Posterior cingulate gyrus (tissue), 11 donors: ENCODE data around the gene CCDC57.
A peak's percentile ranks its signal among the peaks of the same experiment; 100 is the strongest.
"Not testable (repeated sequence)": the region's sequence is repeated elsewhere in the genome, so short reads cannot be mapped to it uniquely, and the experiment has no call there.

ENCODE experiments used
- DNase-seq, 10 donors: peaks; one replicate each; pipeline versions ENCODE4 v3.0.0 to v3.0.0-alpha.2; 2020 to 2021; ENCODE audit warnings: mixed read lengths in 3 of 10
- intact Hi-C: fragments of 100-400 bp; cut with DNase I; formaldehyde crosslinking; loops from one replicate; pipeline ENCODE4 v1.15.1; 2023

Gene CCDC57

DNA sequence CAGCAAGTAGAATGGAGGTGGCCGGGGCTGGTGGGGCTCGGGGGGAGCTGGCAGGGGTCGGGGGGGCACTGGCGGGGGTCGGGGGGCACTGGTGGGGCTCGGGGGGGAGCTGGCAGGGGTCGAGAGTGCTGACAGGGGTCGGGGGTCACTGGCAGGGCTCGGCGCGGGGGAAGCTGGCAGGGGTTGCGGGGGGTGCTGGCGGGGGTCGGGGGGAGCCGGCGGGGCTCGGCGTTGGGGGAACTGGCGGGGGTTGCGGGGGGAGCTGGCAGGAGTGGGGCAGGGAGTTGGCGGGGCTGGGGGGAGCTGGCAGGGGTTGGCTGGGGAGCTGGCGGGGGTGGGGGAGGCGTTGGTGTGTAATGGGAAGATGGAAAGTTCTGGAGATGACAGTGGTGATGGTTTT, 25.1 kb downstream of the CCDC57 start:
- intact Hi-C loops = no loop called here
- DNase-seq = peak in 2 of 10 donors; percentile 10 to 21

DNA sequence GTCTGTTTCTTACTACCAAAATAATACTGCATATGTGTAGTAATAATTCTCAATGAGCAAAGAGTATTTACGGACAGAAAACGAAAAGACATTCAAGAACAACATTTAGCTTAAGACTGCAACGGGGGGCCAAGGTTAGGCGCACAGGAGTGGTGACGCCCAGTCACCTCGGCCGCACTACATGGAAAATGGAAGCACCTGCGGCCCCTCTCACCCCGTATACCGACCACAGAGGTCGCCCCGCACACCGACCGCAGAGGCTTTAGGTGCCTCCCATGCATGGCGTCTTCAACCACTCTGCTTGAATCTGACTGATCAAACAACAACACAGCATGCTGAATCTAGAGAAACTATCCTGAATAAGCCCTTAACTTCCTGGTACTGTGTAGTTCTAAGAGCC, 26.4 kb downstream of the CCDC57 start:
- intact Hi-C loops = no loop called here
- peak in 3 of 10 donors; percentile 11 to 51 (median 35) for DNase-seq

DNA sequence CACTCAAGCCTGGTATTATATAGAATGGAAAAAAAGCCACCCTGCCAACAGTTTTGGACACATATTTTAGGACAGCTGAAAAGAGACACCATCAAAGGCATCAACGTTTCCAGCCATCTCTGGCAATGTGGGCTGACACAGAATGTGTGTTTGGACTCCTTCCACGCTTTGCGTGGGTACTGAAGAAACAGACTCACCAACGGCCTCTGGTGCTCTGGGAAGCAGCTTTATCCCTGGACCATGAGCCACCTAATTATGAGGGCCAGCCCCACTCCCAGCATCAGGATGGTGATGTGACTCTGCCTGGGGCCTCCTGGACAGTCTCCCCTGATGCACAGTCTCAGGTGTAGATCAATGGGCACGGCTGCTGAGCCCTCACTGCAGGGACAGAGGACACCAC, 27.9 kb downstream of the CCDC57 start:
- intact Hi-C loops = no loop called here
- DNase-seq = peak in 5 of 10 donors; percentile 54 to 90 (median 72)

DNA sequence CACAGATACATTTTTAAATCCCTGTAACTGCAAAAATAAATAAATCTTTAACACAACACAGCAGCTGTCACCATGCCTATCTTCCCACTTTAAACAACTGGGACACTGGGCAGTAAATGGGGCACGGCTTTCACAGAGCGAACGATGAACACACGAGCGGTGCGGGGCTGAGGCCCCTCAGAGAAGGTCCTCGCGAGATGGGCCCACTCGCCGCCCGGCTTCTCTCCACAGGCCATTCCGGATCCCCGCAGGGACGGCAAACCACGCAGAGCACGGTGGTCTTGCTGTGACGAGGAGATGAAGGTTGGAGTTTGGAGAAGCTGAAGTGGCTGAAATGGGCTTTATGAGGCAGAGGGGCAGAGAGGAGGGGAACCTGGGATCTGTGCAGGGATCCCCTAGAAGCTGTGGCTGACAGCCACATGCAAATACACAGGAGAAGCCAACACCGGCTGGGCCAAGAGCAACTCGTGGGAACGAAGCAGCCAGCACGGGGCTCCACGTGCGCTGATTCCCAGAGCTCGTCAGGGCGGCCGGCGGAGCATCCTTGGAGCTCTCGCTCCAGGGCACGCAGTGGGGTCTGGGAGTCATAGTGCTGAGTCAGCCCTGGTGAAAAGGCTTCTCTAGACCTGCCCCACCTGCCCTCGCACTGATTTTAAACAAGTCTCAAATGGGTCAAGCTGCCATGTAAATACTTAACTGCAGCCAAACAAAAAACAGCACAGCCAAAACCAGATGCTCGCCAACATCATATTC, 31.7 kb downstream of the CCDC57 start:
- DNase-seq = peak in 3 of 10 donors; percentile 73 to 77 (median 75)
- intact Hi-C loops = no loop called here

DNA sequence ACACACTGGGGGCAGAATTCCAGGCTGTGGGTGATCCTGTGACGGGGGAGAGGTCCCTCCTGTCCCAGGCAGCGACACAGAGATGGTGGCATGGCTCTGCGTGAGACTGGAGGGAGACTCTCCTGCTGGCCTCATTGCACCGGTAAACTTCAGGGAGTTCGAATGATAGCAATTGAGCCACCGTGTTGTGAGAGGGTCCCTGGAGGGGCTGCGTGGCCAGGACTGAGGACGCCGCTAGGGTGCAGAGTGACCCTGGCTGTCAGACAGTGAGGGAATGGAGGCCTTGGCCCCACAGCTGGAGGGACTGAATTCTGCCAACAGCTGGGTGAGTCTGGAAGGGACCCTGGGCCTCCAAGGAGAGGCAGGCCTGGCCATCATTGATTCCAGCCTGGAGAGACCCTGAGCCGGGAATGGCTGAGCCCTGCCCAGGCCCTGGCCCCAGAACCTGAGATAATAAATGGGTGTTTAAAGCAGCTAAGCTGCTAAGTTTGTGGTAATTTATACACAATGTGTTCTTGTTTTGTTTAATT, 32.6 kb downstream of the CCDC57 start:
- peak in 3 of 10 donors; percentile 44 to 70 (median 58) for DNase-seq
- intact Hi-C loops = no loop called here

DNA sequence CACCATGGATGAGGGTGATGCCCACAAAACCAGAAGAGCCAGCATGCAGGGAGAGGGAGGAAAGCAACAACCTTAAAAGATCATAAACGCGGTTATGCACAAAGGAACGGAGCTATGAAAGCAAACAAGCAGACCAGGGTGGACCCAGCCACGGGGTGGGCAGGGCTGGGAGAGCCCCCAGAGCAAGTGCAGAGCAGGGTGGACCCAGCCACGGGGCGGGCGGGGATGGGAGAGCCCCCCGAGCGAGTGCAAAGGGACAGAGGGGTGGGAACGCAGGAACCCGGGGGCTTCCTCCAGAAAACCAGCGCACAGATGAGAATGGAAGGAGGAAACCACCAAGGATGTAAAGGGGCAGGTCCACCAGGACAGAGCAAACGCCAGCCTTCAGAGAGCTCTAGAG, 33.2 kb downstream of the CCDC57 start:
- peak in 3 of 10 donors; percentile 12 to 14 (median 13) for DNase-seq
- intact Hi-C loops = no loop called here

DNA sequence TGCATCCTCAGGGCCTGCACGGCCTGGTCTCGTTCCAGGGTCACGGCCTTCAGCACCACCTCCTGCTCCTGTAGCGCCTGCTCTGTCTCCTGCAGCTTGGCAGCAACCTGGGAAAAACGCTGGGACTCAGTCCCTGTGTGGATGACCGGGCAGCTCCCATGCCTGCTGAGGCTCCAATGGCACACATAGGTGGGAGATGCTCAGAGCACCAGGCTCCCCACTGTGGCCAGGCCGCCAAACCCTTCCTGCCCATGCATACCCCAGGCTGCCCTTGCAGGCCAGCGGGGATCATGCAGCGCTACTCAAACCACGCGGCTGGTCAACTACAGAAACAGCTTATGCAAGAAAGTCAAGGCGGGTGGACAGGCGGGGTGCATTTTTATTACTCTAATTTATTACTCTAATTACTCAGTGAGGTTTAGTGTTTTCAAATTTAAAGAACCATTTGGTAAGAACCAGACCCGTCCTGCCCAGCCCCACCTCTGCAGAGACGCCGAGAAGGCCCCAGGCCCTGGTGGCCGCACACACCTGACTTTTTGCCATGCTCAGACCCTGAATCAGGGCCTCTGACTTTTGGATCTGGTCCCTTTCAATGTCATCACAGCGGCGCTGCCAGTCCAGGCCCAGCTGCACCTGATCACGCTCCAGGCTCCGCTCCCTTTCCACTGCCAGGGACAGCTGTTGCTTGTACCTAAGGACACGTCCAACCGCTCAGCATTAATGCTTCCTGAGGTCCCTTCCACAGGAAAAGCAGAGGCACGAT, 34.0 kb downstream of the CCDC57 start:
- DNase-seq = peak in 3 of 10 donors; percentile 44 to 76 (median 71)
- intact Hi-C loops = no loop called here

DNA sequence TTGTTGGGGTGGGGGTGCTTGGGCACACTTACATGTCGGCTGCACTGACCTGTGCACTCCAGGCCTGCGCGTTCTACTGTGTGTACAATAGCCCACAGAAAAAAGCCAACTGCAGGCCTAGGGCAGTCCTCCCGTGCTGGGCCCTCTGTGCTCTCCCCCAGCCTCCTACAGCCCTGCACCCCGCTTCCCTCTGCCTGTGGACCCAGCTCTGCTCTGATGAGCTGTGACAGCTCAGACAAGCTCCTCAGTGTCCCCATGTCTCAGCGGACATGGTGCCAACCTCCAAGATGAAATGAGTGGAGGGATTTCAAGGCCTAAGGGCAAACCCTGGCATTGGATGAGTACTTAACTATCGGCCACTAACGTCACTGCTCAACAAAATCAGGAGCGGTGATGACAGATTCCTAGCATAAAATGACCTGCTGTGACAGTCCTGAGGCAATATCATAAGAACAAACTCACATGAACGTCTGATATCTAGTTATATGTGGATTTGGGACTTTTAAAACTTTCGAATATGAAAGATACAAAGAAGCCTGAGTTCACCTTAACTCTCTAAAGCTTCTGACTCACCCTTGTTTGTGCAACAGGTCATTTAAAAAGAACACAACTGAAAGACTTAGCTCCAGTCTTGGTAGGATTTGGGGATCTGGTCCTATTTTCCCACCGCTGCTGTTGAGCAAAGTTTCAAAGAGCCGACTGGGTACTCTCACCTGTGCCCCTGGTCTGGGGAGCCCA, 34.7 kb downstream of the CCDC57 start:
- DNase-seq = peak in 2 of 10 donors; percentile 22 to 40
- intact Hi-C loops = no loop called here

DNA sequence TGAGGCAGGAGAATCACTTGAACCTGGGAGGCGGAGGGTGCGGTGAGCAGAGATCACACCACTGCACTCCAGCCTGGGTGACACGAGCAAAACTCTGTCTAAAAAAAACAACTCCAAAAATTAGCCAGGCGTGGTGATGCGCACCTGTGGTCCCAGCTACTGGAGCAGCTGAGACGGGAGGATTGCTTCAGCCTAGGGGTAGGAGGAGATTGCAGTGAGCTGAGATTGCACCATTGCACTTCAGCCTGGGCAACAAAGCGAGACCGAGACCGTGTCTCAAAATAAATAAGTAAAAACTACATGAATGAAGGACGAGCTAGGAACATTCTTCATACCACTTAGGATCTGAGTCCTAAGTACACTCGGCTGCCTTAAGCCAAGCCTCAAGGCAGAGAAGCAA, 35.4 kb downstream of the CCDC57 start:
- peak in 1 of 10 donors; percentile 41 for DNase-seq
- intact Hi-C loops = no loop called here

DNA sequence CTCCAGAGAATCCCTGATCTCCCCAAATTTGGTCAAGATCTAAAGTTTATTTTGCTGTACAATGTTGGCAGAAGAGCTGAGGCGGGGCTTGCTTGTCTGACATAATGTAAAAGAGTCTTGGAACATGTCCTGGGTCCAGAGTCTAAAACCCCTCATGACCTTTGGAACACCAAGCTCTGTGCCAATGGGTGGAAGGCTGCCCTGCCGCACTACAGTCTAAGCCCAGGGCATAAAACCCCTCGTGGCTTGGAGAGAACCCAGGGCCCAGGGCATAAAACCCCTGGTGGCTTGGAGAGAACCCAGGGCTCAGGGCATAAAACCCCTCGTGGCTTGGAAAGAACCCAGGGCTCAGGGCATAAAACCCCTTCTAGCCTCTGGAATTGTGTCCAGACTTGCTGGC, 36.7 kb downstream of the CCDC57 start:
- intact Hi-C loops = no loop called here
- peak in 3 of 10 donors; percentile 38 to 46 (median 39) for DNase-seq

DNA sequence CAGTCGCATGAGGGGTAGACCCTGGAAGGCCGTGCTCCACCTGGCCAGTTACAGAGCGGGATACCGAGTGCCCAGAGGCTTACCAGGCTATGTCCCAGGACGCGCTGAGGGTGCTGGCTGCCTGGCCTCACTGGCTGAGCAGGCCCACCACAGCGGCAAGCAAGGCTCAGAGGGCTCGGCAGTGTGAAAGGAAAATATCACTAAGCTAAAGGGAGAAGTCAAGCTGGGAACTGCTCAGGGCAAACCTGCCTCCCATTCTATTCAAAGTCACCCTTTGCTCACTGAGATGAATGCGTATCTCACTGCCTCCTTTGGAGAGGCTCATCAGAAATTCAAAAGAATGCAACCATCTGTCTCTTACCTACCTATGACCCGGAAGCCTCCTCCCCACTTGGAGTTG, 37.4 kb downstream of the CCDC57 start:
- peak in 3 of 10 donors; percentile 7 to 77 (median 67) for DNase-seq
- intact Hi-C loops = no loop called here

DNA sequence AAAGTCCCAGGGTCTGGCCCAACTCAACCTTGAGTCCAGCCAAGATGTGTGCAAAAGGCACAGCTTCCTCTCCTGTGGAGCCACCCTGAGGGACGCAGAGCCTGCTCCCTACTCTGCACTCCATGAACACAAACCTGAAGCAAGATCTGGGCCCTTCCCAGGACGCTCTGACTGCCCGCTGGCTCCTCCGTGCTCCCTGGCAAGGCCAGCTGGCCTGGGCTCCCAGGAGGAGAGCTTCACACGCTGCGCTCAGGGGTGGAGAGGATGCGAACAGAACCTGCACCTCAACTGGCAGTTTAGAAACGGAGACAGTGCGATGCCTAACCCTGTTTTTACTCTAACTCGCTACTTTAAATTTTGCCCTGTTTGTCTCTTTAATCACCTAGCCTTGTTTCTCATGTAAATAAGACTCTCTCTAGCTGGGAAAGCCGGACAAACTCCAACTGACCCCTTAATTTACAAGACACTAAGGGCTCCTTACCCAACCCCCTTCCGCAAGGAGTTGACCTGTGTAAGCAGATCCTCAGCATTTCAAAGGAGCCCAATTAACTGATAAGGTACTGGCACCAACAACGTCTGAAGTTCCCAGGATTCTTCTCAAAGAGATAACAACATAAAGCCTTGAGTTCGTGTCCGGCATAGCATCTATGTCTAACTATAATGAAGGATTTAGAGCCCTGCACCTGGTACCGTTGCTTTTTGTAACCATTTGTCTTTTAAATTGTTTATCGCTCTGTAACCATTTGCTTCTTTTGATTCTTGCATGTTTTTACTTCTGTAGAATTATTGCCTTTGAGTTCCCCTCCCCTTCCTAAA, 38.4 kb downstream of the CCDC57 start:
- intact Hi-C loops = not testable (repeated sequence)
- peak in 3 of 10 donors; percentile 9 to 61 (median 47) for DNase-seq

DNA sequence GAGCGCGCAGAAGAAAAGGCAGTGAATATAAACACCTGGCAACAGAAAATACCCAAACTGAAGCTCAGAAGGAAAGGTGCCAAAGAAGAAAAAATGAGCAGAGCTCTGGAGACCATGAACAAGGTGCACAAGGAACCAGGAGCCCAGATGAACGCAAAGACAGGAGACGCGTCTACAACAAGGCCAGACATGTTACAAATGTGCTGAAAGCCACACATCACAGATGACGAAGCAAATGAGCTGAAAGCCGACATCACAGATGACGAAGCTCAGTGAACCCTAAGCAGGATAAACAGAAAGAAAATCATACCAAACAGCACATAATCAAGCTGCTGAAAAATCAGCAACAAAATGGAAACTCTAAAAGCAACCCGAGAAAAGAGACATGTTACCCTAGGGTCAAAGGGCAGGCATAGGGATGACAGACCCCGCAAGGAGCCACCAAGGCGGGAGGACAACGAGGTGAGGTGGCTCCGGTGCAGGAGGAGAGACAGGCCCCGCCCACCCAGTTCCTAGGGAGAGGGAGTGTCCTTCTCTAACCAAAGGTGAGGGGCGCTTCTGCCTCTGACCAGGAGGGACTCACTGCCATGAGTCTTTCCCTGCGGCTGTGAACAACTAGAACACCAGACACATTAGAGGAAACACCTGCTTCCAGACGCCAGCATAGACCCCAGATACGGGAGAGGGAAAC, 39.1 kb downstream of the CCDC57 start:
- intact Hi-C loops = no loop called here
- DNase-seq = peak in 2 of 10 donors; percentile 36 to 45

DNA sequence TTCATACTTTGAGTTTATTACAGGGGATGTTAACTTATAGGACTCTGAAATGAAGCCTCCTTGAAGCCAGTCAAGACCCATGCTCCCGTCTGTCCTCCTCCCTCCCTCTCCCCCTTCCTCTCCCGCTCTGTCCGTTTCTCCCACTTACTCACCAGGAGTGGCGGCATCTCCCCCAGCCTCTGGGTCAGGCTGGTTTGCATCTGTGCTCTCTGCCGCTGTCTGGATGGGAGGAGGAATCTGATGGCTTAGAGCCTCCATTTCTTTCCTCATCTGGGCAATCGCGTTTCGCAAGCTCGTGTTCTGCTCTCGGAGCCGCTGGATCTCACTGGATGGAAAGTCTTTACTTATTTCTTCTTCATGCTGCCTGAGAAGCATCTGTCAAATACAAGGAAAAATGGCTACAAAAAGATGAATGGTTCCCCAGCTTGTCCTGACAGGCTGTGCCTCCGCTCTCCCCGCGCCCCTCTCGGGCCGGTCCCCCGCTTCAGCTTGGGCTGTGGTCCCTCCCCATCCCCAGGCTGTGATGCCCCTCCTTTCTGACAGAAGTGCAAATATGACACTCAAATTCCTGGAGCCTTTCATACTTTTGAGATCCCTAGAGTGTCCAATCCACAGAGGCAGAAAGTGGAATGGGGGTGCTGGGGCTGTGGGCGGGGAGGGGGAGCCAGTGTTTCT, 40.0 kb downstream of the CCDC57 start:
- DNase-seq = peak in 3 of 10 donors; percentile 20 to 49 (median 37)
- intact Hi-C loops = no loop called here

DNA sequence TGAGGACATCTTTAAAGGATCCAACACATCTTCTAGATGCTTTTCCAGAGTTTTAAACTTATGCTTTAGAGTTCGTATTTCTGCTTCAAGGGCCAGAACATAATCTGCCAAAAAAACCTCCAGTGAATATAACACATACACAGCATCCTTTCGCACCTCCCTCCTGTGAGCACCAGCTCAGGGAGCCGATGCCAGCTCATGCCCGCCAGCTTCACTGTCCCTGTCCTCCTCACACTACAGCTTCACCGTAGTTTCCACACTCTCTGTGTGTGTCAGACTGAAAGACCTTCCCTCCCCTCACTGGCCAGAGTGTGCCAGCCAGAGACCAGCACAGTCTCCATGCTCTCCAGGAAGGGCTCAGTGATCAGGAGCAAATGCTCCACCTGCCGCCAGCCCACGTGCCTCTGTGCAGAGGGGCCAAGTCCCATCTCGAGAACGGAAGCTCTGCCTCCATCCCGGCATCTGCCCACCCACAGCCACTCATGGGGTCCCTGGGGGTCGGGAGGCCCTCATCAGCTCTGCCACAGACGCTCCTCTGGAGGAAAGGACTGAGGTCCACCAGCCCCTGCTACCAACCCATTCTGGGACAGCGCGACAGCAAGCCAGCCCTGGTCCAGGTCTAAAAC, 40.8 kb downstream of the CCDC57 start:
- peak in 7 of 10 donors; percentile 37 to 92 (median 60) for DNase-seq
- intact Hi-C loops = no loop called here

DNA sequence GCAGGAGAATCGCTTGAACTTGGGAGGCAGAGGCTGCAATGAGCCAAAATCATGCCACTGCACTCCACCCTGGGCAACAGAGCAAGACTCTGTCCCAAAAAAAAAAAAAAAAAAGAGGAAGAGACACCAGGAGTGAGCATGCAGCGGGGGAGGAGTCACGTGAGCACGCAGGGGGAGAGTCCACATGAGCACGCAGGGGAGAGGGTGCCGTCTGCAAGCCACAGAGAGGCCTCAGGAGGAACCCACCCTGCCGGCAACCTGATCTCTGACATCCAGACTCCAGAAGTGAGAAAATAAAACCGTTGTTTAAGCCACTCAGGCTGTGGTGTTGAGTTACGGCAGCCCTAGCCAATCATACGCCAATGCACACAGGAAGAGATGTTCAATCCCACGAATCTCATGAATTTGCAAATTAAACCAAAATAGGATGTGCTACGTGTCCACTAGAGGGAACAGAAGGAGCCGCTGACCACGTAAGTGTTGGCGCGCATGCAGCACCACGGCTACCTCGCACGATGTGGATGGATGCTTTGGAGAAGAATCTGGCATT, 42.2 kb downstream of the CCDC57 start:
- peak in 5 of 10 donors; percentile 18 to 84 (median 78) for DNase-seq
- intact Hi-C loops = no loop called here

DNA sequence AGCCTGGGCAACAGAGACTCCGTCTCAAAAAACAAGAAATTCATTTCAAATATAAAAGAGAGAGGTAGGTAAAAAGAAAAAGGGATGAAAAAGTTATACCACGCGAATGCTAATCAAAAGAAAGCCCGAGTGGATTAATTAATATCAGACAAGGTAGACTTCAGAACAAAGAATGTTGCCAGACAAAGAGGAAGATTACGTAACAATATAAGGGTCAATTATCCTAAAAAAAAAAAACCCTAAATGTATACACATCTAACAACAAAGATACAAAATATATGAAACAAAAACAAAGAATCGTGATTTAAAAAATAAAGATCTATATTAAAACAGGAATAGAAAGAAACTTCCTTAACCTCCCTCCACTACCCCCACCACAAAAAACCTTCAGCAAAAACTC, 44.1 kb downstream of the CCDC57 start:
- DNase-seq = no peak
- intact Hi-C loops = no loop called here

DNA sequence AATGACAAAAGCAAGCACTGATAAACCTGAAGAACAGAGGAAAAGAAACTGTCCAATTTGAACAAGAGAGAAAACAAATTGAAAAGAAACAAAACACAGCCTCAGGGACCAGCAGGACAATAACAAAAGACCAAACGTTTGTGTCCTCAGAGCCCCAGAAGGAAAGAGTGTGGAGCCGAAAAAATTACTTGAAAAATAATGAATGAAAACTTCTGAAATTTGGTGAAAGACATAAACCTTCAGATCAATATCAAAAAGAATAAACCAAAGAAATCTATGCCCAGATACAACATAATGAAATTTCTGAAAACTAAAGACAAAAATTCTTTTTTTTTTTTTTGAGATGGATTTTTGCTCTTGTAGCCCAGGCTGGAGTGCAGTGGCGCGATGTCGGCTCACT, 45.6 kb downstream of the CCDC57 start:
- intact Hi-C loops = no loop called here
- no peak for DNase-seq
